ENCODE data around the gene ZNF594. TPM values are rescaled to one million over a fixed set of nuclear protein-coding genes. Genes with fewer than 3 reads are reported as not detected.

The ZNF594 gene
- total RNA-seq, 4 donors from 2014 or later = 1.1 to 6.7 (median 2.9) TPM

GRCh38 chr17:5211458-5211857 is 19.8 kb upstream of the ZNF594 start:
- DNase-seq (no peak), ATAC-seq (no peak)
- intact Hi-C loops (cut with DNase I; ENCODE audit: low total_unique reads) (no loop called here), in situ Hi-C loops (cut with MboI; ENCODE audit: low sequenced_read_pairs in 4 of 4) (no loop called here)
- Histone ChIP-seq H3K4me3 (no peak overlapping the region), H3K4me1 (no peaks in the 10 kb centered on the region), H3K27me3 (no peaks in the 10 kb centered on the region), H3K36me3 (peaks cover 0 to 7% of the 10 kb centered on the region in 2 donors), H3K9me3 (no peaks in the 10 kb centered on the region), H3K27ac (no peak overlapping the region)
- TF ChIP-seq CTCF (IDR thresholded peaks at IDR 0.05 in 4 of 5, conservative IDR thresholded peaks at IDR 0.05 in 1 of 5) = no peak
- no peak for TF ChIP-seq POLR2A (IDR thresholded peaks at IDR 0.05)

DNA sequence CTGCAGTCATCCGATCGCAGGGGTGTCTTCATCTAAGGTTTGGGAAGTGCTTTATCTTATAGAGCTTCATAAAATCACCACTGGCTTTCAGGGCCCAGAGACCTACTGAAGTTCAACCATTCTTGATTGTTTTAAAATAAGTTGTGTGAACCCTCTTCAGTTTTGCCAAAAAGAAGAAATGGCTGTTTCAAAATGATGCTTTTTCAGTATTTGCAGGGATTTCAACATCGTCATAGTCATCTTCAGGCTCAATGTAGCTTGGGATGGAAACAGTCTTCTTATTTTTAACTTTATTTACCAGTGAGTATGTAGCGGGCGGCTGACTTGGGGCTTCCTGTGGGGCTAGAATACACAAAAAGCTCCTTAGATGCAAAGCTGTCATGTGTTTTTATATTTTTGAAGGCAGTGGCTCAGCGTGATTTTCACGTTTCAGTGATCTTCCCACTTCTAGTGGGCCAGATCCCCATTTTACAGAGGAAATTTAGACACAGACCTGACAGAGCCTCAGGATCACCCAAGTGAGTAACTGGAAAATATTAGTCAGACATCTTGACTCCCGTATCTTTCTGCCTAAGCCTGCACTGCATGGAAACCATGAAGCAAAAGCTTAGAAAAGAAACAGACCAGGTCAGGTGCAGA is 19.1 kb upstream of the ZNF594 start:
- Histone ChIP-seq H3K27me3 (no peaks in the 10 kb centered on the region), H3K36me3 (peaks cover 0 to 7% of the 10 kb centered on the region in 2 donors), H3K27ac (no peak overlapping the region), H3K9me3 (no peaks in the 10 kb centered on the region), H3K4me1 (no peaks in the 10 kb centered on the region), H3K4me3 (no peak overlapping the region)
- ATAC-seq = no peak
- in situ Hi-C loops (cut with MboI; ENCODE audit: low sequenced_read_pairs in 4 of 4) (no loop called here), intact Hi-C loops (cut with DNase I; ENCODE audit: low total_unique reads) (no loop called here)
- DNase-seq = no peak
- no peak for TF ChIP-seq POLR2A (IDR thresholded peaks at IDR 0.05)
- no peak for TF ChIP-seq CTCF (IDR thresholded peaks at IDR 0.05 in 4 of 5, conservative IDR thresholded peaks at IDR 0.05 in 1 of 5)

- no peaks in the 10 kb centered on the region for H3K4me1 ChIP-seq
- no peak for DNase-seq
- ATAC-seq = no peak
- in situ Hi-C loops (cut with MboI; ENCODE audit: low sequenced_read_pairs in 4 of 4) = no loop called here
- H3K9me3 ChIP-seq = no peaks in the 10 kb centered on the region
- H3K4me3 ChIP-seq = no peak overlapping the region
- H3K27ac ChIP-seq = no peak overlapping the region
- TF ChIP-seq POLR2A (IDR thresholded peaks at IDR 0.05) = no peak
- no peak for TF ChIP-seq CTCF (IDR thresholded peaks at IDR 0.05 in 4 of 5, conservative IDR thresholded peaks at IDR 0.05 in 1 of 5)
- intact Hi-C loops (cut with DNase I; ENCODE audit: low total_unique reads) = no loop called here
- no peaks in the 10 kb centered on the region for H3K27me3 ChIP-seq
- peaks cover 0 to 2% of the 10 kb centered on the region in 2 donors for H3K36me3 ChIP-seq
Observed at GRCh38 chr17:5210091-5210490, 18.4 kb upstream of the ZNF594 start.

DNA sequence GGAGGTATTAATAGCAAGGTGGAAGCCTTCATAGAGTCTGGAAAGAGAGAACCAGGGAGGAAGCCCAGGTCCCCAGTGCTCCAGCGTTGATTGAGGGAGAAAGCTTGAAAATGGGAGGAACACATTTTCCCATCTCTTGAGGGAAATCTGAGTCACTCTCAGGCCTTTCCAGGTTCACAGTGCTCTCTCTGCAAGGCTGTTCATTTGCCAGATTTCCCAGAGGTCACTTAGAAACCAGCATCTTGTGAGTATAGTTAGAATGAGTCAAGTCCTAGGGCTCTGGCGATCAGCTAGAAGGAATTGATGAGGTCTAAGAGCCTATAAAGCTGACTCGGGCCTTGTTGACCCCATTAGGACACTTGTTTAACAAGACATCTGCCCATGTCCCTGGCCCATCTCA is 17.7 kb upstream of the ZNF594 start:
- Histone ChIP-seq H3K27me3 (no peaks in the 10 kb centered on the region), H3K4me1 (no peaks in the 10 kb centered on the region), H3K4me3 (no peak overlapping the region), H3K27ac (no peak overlapping the region), H3K36me3 (no peaks in the 10 kb centered on the region), H3K9me3 (no peaks in the 10 kb centered on the region)
- in situ Hi-C loops (cut with MboI; ENCODE audit: low sequenced_read_pairs in 4 of 4) (no loop called here), intact Hi-C loops (cut with DNase I; ENCODE audit: low total_unique reads) (no loop called here)
- ATAC-seq (no peak), DNase-seq (no peak)
- TF ChIP-seq POLR2A (IDR thresholded peaks at IDR 0.05) (no peak), CTCF (IDR thresholded peaks at IDR 0.05 in 4 of 5, conservative IDR thresholded peaks at IDR 0.05 in 1 of 5) (no peak)

- no peak for DNase-seq
- no peak for ATAC-seq
- H3K4me1 ChIP-seq = no peaks in the 10 kb centered on the region
- intact Hi-C loops (cut with DNase I; ENCODE audit: low total_unique reads) (no loop called here), in situ Hi-C loops (cut with MboI; ENCODE audit: low sequenced_read_pairs in 4 of 4) (no loop called here)
- no peaks in the 10 kb centered on the region for H3K27me3 ChIP-seq
- no peak overlapping the region for H3K27ac ChIP-seq
- TF ChIP-seq POLR2A (IDR thresholded peaks at IDR 0.05) (no peak), CTCF (IDR thresholded peaks at IDR 0.05 in 4 of 5, conservative IDR thresholded peaks at IDR 0.05 in 1 of 5) (no peak)
- H3K4me3 ChIP-seq = no peak overlapping the region
- no peaks in the 10 kb centered on the region for H3K36me3 ChIP-seq
- no peaks in the 10 kb centered on the region for H3K9me3 ChIP-seq
Observed at GRCh38 chr17:5203908-5204294, 12.2 kb upstream of the ZNF594 start.
